ENCODE results near the gene ACCSL.

ACCSL gene

DNA sequence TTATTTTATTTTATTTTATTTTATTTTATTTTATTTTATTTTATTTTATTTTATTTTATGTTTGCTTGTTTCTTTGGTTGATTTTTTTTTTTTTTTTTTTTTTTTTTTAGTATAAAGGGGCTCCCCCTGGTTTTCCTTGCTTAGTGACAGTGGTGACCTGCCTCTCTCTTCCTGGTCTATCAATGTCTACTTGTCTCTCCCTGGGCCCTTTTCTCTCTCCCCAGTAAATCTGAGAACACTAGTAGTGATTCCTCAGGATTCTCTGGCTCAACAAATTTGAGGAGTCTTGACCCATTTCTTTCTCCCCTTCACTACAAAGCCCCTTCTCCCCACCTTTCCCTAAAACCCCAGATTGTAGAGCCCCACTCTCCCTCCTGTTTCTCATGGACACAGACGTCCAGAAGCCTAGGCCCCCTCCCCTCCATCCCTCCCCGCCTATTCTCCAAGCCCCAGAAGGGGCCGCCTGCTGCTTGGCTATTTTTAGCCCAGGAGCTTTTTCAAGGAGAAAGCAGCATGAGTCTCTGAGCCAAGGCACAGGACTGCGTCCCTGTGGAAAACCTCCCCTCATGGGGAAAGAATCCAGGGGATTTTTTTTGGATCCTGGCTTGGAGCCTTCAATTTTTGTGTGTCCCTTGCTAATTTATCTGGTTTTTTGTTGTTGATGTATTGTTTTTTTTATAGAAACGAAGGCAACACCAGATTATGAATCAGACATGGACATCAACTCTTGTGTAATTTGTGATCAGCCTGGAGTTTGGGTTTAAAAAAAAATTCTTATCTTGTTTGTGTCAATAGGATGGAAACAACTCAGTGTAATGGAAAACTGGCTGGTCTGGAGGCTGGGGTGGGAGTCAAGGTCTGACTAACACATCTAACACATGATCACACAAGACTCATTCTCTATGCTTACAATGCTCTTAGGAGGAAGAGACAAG is 17.5 kb upstream of the ACCSL start:
- Histone ChIP-seq H3K4me3 (ENCODE audit: low read depth, low read length) (no peak overlapping the region), H3K36me3 (no peaks in the 10 kb centered on the region), H3K27ac (peak overlapping the region; percentile 70), H3K27me3 (ENCODE audit: insufficient read depth, low read depth, severe bottlenecking) (no peaks in the 10 kb centered on the region), H3K9me3 (ENCODE audit: severe bottlenecking) (no peaks in the 10 kb centered on the region)
- peak; percentile 59 for DNase-seq
- no peak for TF ChIP-seq CTCF (IDR thresholded peaks at IDR 0.05; ENCODE audit: low read depth, low read length)

GRCh38 chr11:44030996-44031395 is 16.8 kb upstream of the ACCSL start:
- TF ChIP-seq CTCF (IDR thresholded peaks at IDR 0.05; ENCODE audit: low read depth, low read length): no peak
- H3K27ac ChIP-seq: no peak overlapping the region
- no peak for DNase-seq
- no peaks in the 10 kb centered on the region for H3K27me3 ChIP-seq (ENCODE audit: insufficient read depth, low read depth, severe bottlenecking)
- H3K36me3 ChIP-seq: no peaks in the 10 kb centered on the region
- no peak overlapping the region for H3K4me3 ChIP-seq (ENCODE audit: low read depth, low read length)
- H3K9me3 ChIP-seq (ENCODE audit: severe bottlenecking): no peaks in the 10 kb centered on the region

GRCh38 chr11:44031549-44031948 is 16.2 kb upstream of the ACCSL start:
- Histone ChIP-seq H3K4me3 (ENCODE audit: low read depth, low read length) (no peak overlapping the region), H3K27ac (no peak overlapping the region)

DNA sequence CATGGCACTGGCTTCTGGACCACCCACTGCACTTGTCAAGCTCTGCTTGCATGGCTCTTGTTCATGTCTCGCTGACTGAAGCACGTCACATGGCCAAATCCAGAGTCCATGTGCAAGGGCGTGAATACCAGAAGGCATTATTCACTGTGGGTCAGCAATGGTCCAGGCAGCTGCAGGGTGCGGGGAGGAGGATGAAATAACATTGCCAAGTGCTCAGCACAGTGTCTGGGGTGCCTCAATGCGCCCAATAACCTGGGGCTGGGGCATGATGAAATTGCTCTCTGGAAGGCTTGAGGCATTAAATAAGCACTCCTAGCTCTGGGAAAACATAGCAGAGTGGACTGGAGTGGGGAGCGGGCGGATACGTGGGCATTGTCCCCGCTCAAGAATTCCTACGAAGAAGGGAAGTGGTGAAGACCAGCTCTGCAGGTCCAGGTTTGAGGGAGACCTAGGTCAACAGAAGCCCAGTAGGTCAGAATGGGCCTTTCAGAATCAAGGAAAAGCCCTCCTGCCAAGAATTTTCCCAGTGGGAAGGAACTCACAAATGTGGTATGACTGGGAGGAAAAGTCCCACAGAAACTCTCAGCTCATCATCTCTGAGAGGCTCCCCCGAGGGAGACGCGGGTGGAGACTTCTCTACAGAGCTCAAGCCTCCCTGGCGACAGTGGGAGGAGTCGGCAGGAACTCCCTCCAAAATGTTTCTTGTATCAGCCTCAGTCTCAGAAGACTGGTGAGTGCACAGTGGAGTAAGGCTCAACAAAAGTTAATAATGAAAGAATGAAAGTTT is 15.3 kb upstream of the ACCSL start:
- no peak for TF ChIP-seq CTCF (IDR thresholded peaks at IDR 0.05; ENCODE audit: low read depth, low read length)
- no peak for DNase-seq
- Histone ChIP-seq H3K27ac (no peak overlapping the region), H3K36me3 (no peaks in the 10 kb centered on the region), H3K27me3 (ENCODE audit: insufficient read depth, low read depth, severe bottlenecking) (no peaks in the 10 kb centered on the region), H3K9me3 (ENCODE audit: severe bottlenecking) (no peaks in the 10 kb centered on the region), H3K4me3 (ENCODE audit: low read depth, low read length) (no peak overlapping the region)

More at GRCh38 chr11:44031549-44031948, 16.2 kb upstream of the ACCSL start:
- no peak for TF ChIP-seq CTCF (IDR thresholded peaks at IDR 0.05; ENCODE audit: low read depth, low read length)
- no peak for DNase-seq
- no peaks in the 10 kb centered on the region for H3K9me3 ChIP-seq (ENCODE audit: severe bottlenecking)
- H3K27me3 ChIP-seq (ENCODE audit: insufficient read depth, low read depth, severe bottlenecking): no peaks in the 10 kb centered on the region
- no peaks in the 10 kb centered on the region for H3K36me3 ChIP-seq

DNA sequence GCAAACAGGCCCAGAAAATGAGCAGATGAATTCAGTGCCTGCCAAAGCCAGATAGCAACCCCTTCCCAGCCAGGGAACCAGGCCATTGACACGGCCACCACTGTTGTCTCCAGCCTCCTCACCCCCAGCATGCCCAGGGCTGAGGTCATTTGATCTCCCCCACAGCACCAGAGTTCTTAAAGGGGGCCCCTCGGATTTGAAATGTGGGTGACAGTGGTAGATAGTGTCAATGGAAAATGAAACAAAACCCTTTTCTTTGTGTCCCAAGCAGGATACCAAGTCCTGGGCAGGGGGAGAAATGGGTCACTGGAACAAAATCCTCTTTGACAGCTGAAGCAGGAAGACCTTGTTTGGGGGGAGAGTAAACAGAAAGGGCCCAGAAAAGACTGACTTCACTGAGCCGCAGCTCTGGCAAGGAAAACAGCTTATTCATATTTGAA is 14.3 kb upstream of the ACCSL start:
- Histone ChIP-seq H3K27ac (no peak overlapping the region), H3K9me3 (ENCODE audit: severe bottlenecking) (no peaks in the 10 kb centered on the region), H3K4me3 (ENCODE audit: low read depth, low read length) (no peak overlapping the region), H3K27me3 (ENCODE audit: insufficient read depth, low read depth, severe bottlenecking) (no peaks in the 10 kb centered on the region), H3K36me3 (no peaks in the 10 kb centered on the region)
- TF ChIP-seq CTCF (IDR thresholded peaks at IDR 0.05; ENCODE audit: low read depth, low read length): no peak
- DNase-seq: no peak

Data from WERI-Rb-1 (cell line).